ENCODE results near the gene PMF1.
A peak's percentile ranks its signal among the peaks of the same experiment; 100 is the strongest.
"Not testable (repeated sequence)": the region's sequence is repeated elsewhere in the genome, so short reads cannot be mapped to it uniquely, and the experiment has no call there.

Gene PMF1

DNA sequence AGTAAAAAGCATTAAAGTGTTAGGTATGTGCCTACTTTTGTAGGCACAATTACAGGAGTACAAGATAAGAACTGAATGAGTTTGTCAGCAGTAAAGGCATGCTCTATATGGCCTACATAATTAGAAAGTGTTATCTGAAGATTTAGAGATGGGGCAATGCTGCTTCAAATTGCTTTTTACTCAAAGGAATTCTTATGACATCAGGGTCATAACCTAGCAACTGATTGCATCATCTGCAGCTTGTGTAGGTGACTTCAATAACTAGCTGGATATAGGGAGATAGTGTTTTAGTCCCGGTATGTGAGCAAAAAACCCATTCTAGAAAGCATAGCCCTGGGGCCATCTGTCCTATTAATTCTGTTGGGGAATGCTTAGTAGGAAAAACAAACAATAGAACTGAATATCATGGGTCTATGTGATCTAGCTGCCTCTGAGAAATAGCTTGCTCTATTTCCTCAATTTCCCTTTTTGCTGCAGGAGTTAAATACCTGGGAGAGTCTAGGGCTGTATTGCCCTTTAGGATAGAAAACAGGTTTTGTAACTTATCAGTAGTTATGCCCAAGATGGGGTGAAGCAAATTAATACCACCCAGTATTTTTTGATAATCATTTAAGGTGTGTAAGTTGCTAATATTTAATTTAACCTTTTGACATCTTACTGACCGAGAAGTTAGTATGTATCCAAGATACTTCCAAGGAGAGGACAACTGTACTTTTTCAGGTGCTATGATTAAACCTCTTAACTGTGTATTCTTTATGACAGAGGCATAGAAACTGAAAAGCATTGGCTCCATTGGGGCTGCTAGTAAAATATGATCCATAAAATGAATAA, 26.2 kb upstream of the PMF1 start:
- not testable (repeated sequence) for H3K4me1 Mint-ChIP-seq (ENCODE audit: low read depth in 2 of 2); H3K9me3 Mint-ChIP-seq; H3K36me3 Mint-ChIP-seq (ENCODE audit: insufficient read depth); H3K4me3 Mint-ChIP-seq; H3K27me3 Mint-ChIP-seq; DNase-seq; ATAC-seq (replicated peaks); H3K27ac Mint-ChIP-seq

DNA sequence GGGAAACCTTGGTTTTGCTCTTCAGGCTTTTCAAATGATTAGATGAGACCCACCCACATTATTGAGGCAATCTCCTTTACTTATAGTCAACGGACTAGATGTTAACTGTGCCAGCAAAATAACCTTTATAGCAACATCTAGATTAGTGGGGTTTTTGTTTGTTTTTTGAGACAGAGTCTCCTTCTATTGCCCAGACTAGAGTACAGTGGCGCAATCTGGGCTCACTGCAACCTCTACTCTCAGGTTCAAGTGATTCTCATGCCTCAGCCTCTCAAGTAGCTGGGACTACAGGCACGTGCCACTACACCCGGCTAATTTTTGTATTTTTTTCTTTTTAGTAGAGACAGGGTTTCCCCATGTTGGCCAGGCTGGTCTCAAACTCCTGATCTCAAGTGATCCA, 22.5 kb upstream of the PMF1 start:
- H3K36me3 Mint-ChIP-seq (ENCODE audit: insufficient read depth), result peaks cover 13% of the 10 kb centered on the region
- DNase-seq; ATAC-seq (replicated peaks); H3K4me3 Mint-ChIP-seq; H3K27me3 Mint-ChIP-seq; H3K9me3 Mint-ChIP-seq; H3K27ac Mint-ChIP-seq: not testable (repeated sequence)
- H3K4me1 Mint-ChIP-seq (ENCODE audit: low read depth in 2 of 2), result peaks cover 11 to 14% of the 10 kb centered on the region in 2 donors

DNA sequence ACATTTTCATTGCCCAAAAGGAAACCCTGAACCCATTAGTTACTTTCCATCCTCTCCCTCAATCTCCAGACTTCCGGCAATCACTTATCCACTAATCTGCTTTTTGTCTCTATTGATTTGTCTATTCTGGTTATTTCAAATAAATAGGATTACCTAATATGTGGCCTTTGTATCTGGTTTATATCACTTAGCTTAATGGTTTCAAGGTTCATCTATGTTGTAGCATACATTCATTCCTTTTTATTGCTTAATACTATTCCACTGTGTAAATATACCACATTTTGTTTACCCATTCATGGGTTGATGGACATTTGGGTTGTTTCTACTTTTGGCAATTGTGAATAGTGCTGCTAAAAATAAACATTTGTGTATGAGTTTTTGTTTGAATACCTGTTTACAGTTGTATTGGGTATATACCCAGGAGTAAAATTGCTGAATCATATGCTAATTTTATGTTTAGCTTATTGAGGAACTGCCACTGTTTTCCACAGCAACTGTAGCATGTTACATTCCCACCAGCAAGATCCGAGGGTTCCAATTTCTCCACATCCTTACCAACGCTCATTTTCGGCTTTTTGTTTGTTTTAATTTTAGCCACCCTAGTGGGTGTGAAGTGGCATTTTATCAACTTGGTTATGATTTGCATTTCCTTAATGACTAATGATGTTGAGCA, 21.4 kb upstream of the PMF1 start:
- H3K27me3 Mint-ChIP-seq, result no peaks in the 10 kb centered on the region
- no peak overlapping the region for H3K4me3 Mint-ChIP-seq
- no peak for DNase-seq

DNA sequence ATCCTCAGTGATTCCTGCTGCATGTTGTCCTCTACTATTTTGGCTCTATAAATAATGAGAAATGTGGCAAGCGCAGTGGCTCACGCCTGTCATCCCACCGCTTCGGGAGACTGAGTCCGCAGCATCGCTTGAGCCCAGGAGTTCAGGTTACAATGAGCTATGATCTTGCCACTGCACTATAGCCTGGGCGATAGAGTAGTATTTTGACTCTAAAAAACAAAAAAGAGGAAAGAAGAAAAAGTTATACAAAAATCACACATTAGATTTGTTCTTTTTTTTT, 19.7 kb upstream of the PMF1 start:
- H3K9me3 Mint-ChIP-seq, result no peaks in the 10 kb centered on the region
- peak overlapping the region; percentile 92 to 97 for H3K27ac Mint-ChIP-seq

More for the DNA sequence above, 21.4 kb upstream of the PMF1 start:
- Mint-ChIP-seq H3K4me1 (ENCODE audit: low read depth in 2 of 2) (peaks cover 18 to 22% of the 10 kb centered on the region in 2 donors), H3K36me3 (ENCODE audit: insufficient read depth) (peaks cover 18% of the 10 kb centered on the region), H3K27ac (no peak overlapping the region), H3K9me3 (no peaks in the 10 kb centered on the region)
- ATAC-seq (replicated peaks), result no peak

DNA sequence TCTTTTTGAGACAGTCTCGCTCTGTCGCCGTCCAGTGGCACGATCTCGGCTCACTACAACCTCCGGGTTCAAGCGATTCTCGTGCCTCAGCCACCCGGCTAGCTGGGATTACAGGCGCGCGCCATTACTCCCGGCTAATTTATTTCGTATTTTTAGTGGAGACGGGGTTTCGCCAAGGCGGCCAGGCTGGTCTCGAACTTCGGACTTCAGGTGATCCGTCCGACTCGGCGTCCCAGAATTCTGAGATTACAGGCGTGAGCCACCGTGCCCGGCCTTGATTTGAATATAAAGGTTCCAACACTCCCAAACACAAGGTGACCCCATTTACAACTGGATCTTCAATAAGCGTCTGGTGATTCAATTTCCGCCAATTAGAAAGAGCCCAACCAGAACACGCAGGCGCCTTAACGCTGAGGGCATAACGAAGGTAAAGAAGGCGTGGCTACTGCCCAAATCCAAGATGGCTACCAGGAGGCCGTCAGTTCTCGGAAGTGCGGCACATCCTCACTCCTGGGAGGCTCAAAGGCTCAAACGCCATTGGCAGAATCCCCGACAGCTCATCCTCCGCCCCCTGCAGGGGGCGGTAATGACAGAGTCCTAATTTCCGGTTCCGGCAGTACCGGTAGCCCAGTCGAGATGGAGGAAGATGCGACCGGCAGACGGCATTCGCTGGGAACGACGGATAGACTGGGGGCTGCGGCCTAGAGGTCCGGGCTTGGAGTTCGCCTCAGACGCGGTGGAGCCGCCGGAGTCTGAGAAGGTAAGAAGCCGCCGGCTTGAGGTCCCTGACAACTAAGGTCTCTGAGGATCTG, 19.1 kb upstream of the PMF1 start, which contains the start of gene SLC25A44:
TSS of gene SLC25A44 (plus strand) at position 617 of the 812 bp plus-strand sequence. CDS start 5,744 bp downstream, outside the sequence.
- H3K9me3 Mint-ChIP-seq, result no peaks in the 10 kb centered on the region
- peaks cover 33 to 35% of the 10 kb centered on the region in 2 donors for H3K4me1 Mint-ChIP-seq (ENCODE audit: low read depth in 2 of 2)
- no peaks in the 10 kb centered on the region for H3K27me3 Mint-ChIP-seq
- peak; percentile 98 for ATAC-seq (replicated peaks)
- peaks cover 18% of the 10 kb centered on the region for H3K36me3 Mint-ChIP-seq (ENCODE audit: insufficient read depth)
- H3K4me3 Mint-ChIP-seq, result peak within 1 kb of the TSS; percentile 97 to 100
- peak; percentile 93 to 99 (median 98) for DNase-seq
- H3K27ac Mint-ChIP-seq, result peak within 1 kb of the TSS; percentile 92 to 97

More for the DNA sequence above, 19.7 kb upstream of the PMF1 start:
- DNase-seq (no peak), ATAC-seq (replicated peaks) (no peak)
- peaks cover 18% of the 10 kb centered on the region for H3K36me3 Mint-ChIP-seq (ENCODE audit: insufficient read depth)
- H3K4me3 Mint-ChIP-seq, result peak overlapping the region; percentile 97 to 100
- H3K4me1 Mint-ChIP-seq (ENCODE audit: low read depth in 2 of 2), result peaks cover 28 to 30% of the 10 kb centered on the region in 2 donors
- no peaks in the 10 kb centered on the region for H3K27me3 Mint-ChIP-seq

DNA sequence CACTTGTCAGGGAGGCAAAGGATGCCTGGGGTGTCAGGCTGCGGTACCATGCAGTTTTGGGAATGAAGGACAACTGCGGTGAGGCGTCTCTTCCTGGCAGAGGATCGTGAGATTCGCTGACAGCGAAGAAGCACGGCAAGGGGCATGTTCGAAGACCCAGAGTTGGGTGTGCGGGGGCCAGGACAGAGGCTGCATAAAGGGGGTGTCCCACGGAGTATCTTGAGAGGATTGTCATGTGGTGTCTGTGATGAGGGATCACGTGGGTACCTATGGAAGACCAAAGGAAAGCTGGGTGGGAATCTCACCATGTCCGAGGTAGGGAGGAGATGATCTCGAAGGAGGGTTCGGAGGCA, 18.5 kb upstream of the PMF1 start:
- DNase-seq (no peak), ATAC-seq (replicated peaks) (no peak)
- peak overlapping the region; percentile 92 to 97 for H3K27ac Mint-ChIP-seq
- H3K36me3 Mint-ChIP-seq (ENCODE audit: insufficient read depth), result peaks cover 23% of the 10 kb centered on the region
- peak overlapping the region; percentile 97 to 100 for H3K4me3 Mint-ChIP-seq
- no peaks in the 10 kb centered on the region for H3K27me3 Mint-ChIP-seq
- H3K4me1 Mint-ChIP-seq (ENCODE audit: low read depth in 2 of 2), result peaks cover 38 to 41% of the 10 kb centered on the region in 2 donors
- no peaks in the 10 kb centered on the region for H3K9me3 Mint-ChIP-seq

DNA sequence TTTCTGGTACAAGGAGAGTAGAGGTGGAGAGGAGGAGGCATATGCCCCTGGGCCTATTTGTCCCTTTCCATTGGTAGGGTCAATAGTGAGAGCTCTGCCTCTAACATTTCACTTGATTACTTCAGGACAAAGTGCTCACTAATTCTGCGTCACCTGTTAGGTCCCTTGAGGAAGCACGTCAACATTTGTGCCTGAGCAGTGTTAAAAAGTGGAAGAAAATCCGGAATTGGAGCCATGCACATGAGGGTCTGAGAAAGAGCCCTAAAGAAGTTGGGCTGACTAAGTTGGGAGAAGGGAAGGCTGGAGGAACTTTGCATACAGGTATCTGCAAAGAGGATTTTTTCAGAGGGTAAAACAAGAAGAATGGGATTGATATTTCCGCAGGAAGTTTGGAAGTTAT, 17.0 kb upstream of the PMF1 start:
- ATAC-seq (replicated peaks) (no peak), DNase-seq (no peak)
- H3K27ac Mint-ChIP-seq, result peak overlapping the region; percentile 13 to 39
- H3K4me1 Mint-ChIP-seq (ENCODE audit: low read depth in 2 of 2), result peaks cover 52 to 54% of the 10 kb centered on the region in 2 donors
- H3K36me3 Mint-ChIP-seq (ENCODE audit: insufficient read depth), result peaks cover 37% of the 10 kb centered on the region
- H3K27me3 Mint-ChIP-seq, result no peaks in the 10 kb centered on the region
- no peaks in the 10 kb centered on the region for H3K9me3 Mint-ChIP-seq
- peak overlapping the region in 1 of 2 donors; percentile 100 for H3K4me3 Mint-ChIP-seq

DNA sequence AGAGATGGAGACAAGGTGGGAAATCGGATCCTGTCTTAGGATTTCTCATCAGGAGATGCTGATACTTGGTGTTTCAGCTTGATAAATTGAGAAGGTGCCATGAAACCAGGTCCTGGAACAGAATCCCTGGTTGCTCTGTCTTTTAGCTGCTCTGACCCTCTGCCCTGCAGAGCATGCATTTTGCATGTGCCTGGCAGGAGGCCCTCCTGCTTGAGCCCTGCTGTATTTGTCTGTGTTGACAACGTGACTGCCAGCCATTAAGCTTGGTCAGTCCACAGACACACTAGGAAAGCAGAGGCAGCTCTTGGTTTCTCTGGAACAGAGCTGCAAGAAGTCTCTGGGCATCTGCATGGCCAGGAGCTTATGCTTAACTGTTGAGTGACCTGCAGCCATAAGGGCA, 16.4 kb upstream of the PMF1 start:
- ATAC-seq (replicated peaks) (no peak), DNase-seq (no peak)
- no peak overlapping the region for H3K4me3 Mint-ChIP-seq
- no peaks in the 10 kb centered on the region for H3K9me3 Mint-ChIP-seq
- H3K4me1 Mint-ChIP-seq (ENCODE audit: low read depth in 2 of 2), result peaks cover 52 to 54% of the 10 kb centered on the region in 2 donors
- peak overlapping the region in 1 of 2 donors; percentile 39 for H3K27ac Mint-ChIP-seq
- peaks cover 40% of the 10 kb centered on the region for H3K36me3 Mint-ChIP-seq (ENCODE audit: insufficient read depth)
- H3K27me3 Mint-ChIP-seq, result no peaks in the 10 kb centered on the region

DNA sequence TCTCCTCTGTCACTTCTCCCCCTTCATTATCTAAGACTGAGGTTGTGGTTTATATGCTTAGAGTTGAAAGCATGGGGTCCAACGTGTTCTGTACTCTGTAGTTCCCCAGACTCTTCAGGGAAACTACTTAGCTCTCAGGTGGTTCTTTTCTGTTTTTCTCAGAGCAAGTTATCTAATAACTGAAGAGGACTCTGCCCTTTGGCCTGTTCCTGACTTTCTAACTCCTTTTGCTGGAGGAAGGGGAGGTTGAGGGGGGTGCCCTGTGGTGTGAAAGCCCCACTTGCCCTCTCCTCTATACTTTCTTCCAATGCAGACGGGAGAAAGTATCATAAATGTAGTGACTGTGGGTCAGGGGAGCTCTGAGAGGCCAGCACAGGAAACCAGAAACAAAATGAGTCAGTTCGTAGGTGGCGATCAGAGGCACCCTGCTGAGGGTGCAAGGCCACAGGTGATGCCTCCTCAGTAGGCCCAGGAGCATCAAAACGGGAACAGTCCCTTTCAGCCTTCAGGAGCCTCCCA, 13.9 kb upstream of the PMF1 start:
- Mint-ChIP-seq H3K4me3 (peak overlapping the region; percentile 17 to 34), H3K27ac (peak overlapping the region; percentile 74 to 85), H3K36me3 (ENCODE audit: insufficient read depth) (peaks cover 37% of the 10 kb centered on the region), H3K27me3 (no peaks in the 10 kb centered on the region), H3K9me3 (no peaks in the 10 kb centered on the region), H3K4me1 (ENCODE audit: low read depth in 2 of 2) (peaks cover 47 to 48% of the 10 kb centered on the region in 2 donors)
- DNase-seq, result no peak
- ATAC-seq (replicated peaks), result no peak

DNA sequence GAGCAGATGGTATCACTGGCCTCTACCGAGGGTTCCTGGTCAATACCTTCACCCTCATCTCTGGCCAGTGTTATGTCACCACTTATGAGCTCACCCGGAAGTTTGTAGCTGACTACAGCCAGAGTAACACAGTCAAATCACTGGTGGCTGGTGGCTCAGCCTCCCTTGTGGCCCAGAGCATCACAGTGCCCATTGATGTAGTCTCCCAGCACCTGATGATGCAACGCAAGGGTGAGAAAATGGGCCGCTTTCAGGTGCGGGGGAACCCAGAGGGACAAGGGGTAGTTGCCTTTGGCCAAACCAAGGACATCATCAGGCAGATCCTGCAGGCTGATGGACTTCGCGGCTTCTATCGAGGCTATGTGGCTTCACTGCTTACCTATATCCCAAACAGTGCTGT, 12.8 kb upstream of the PMF1 start:
- no peak for DNase-seq
- H3K36me3 Mint-ChIP-seq (ENCODE audit: insufficient read depth), result peaks cover 41% of the 10 kb centered on the region
- H3K27ac Mint-ChIP-seq, result peak overlapping the region; percentile 74 to 85
- H3K27me3 Mint-ChIP-seq, result no peaks in the 10 kb centered on the region
- H3K4me3 Mint-ChIP-seq, result peak overlapping the region in 1 of 2 donors; percentile 12
- H3K9me3 Mint-ChIP-seq, result no peaks in the 10 kb centered on the region
- H3K4me1 Mint-ChIP-seq (ENCODE audit: low read depth in 2 of 2), result peaks cover 40 to 41% of the 10 kb centered on the region in 2 donors
- no peak for ATAC-seq (replicated peaks)

DNA sequence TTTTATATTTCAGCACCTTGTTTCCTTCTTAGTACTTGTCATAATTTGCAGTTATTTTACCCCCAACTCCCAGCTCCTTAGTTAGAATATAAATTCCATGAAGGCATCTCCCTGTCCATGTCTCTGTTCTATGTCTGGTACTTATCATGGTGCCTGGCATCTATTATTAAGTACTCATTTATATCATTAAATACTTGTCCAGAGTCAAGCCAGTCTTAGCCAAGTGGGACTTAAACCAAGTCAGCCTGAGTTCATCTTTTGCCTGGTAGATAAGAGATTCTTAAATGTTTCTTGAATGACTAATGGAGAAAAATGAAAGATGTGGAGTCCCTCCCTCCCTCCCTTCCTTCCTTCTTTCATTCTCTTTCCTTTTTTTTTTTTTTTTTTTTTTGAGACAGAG, 9.5 kb upstream of the PMF1 start:
- H3K27me3 Mint-ChIP-seq, result no peaks in the 10 kb centered on the region
- no peaks in the 10 kb centered on the region for H3K9me3 Mint-ChIP-seq
- H3K4me3 Mint-ChIP-seq, result no peak overlapping the region
- H3K4me1 Mint-ChIP-seq (ENCODE audit: low read depth in 2 of 2), result peaks cover 23 to 27% of the 10 kb centered on the region in 2 donors
- DNase-seq (no peak), ATAC-seq (replicated peaks) (no peak)
- H3K36me3 Mint-ChIP-seq (ENCODE audit: insufficient read depth), result peaks cover 57% of the 10 kb centered on the region
- no peak overlapping the region for H3K27ac Mint-ChIP-seq

DNA sequence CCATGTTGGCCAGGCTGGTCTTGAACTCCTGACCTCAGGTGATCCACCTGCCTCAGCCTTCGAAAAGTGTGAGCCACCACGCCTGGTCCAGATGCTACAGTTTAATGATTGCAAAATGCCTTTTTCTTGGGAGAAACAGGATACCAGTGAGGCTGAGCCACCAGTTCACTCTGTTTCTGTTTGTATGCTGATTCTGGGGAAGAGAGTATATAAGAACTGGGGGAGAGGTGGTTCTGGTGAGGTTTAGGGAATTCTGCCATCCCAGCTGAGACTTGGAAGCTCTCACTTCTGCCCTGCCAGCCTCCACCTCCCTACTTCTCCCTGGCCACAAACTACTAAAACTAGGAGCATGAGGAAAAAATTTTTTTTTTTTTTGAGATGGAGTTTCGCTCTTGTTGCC, 8.1 kb upstream of the PMF1 start:
- Mint-ChIP-seq H3K9me3 (no peaks in the 10 kb centered on the region), H3K27me3 (no peaks in the 10 kb centered on the region), H3K4me3 (no peak overlapping the region), H3K36me3 (ENCODE audit: insufficient read depth) (peaks cover 59% of the 10 kb centered on the region), H3K27ac (no peak overlapping the region), H3K4me1 (ENCODE audit: low read depth in 2 of 2) (peaks cover 9 to 14% of the 10 kb centered on the region in 2 donors)
- ATAC-seq (replicated peaks) (no peak), DNase-seq (no peak)

DNA sequence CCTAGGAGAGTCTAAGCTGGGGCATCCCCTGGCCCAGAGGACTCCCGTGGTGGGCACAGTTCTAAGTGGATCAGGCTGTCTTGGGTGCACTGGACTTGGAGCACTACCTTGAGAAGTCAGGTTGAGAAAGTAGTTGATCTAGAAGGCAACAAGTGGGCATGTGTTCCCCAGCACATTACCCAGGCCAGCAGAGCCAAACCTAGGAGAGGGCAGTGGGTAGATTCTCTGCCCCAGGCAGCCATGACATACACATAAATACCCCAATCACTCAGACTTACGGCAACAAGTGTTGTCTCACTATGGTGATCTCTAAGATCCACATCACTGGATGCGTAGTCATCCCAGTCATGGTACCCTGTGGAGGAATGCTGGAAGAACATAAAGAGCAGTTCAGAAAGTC, 1.6 kb upstream of the PMF1 start:
- Mint-ChIP-seq H3K36me3 (ENCODE audit: insufficient read depth) (peaks cover 43% of the 10 kb centered on the region), H3K27me3 (no peaks in the 10 kb centered on the region), H3K9me3 (no peaks in the 10 kb centered on the region), H3K4me3 (peak overlapping the region in 1 of 2 donors; percentile 33), H3K4me1 (ENCODE audit: low read depth in 2 of 2) (peaks cover 9 to 10% of the 10 kb centered on the region in 2 donors), H3K27ac (peak overlapping the region in 1 of 2 donors; percentile 99)
- no peak for DNase-seq
- ATAC-seq (replicated peaks), result no peak

Measured in effector memory CD8-positive, alpha-beta T cell (primary cell).